ENCODE results near the gene LAMB3.
A peak's percentile ranks its signal among the peaks of the same experiment; 100 is the strongest.

Gene LAMB3

GRCh38 chr1:209618291-209618690 is 33.9 kb downstream of the LAMB3 start:
- ChIA-PET CTCF (interaction anchor here (0.8 to 1.2 kb wide), 3 partner anchors 9 to 147 kb away, joined by 3 to 5 read pairs (median 4); no protein-coding TSS in a partner anchor), POLR2A (no interaction called here)
- Histone ChIP-seq H3K4me1 (ENCODE audit: control insufficient read depth, insufficient read depth, low read length) (no peaks in the 10 kb centered on the region), H3K4me3 (ENCODE audit: low read depth, low read length) (no peak overlapping the region), H3K27ac (ENCODE audit: extremely low read depth, low read depth, low read length) (no peak overlapping the region), H3K36me3 (ENCODE audit: control insufficient read depth in 2 of 2, insufficient read depth in 1 of 2, low read length in 2 of 2) (no peaks in the 10 kb centered on the region), H3K9me3 (ENCODE audit: control insufficient read depth, insufficient read depth, low read depth, low read length) (no peaks in the 10 kb centered on the region)
- TF ChIP-seq ZBTB10 (tag by site-specific recombination; IDR thresholded peaks at IDR 0.05) (no peak), ZNF366 (tag by site-specific recombination; conservative IDR thresholded peaks at IDR 0.05) (no peak), ZNF37A (tag by site-specific recombination; IDR thresholded peaks at IDR 0.05) (no peak), INSM2 (tag by site-specific recombination; IDR thresholded peaks at IDR 0.05) (no peak), ZNF580 (tag by site-specific recombination; IDR thresholded peaks at IDR 0.05) (no peak), ZNF513 (tag by site-specific recombination; IDR thresholded peaks at IDR 0.05) (no peak), ZNF23 (tag by site-specific recombination; IDR thresholded peaks at IDR 0.05; ENCODE audit: borderline replicate concordance) (no peak), ZNF19 (tag by site-specific recombination; IDR thresholded peaks at IDR 0.05; ENCODE audit: low read depth) (no peak), ZNF148 (tag by site-specific recombination; IDR thresholded peaks at IDR 0.05; ENCODE audit: borderline replicate concordance) (no peak)

GRCh38 chr1:209617755-209618154 is 34.5 kb downstream of the LAMB3 start:
- Histone ChIP-seq H3K27ac (ENCODE audit: extremely low read depth, low read depth, low read length) (no peak overlapping the region), H3K9me3 (ENCODE audit: control insufficient read depth, insufficient read depth, low read depth, low read length) (no peaks in the 10 kb centered on the region), H3K4me3 (ENCODE audit: low read depth, low read length) (no peak overlapping the region), H3K4me1 (ENCODE audit: control insufficient read depth, insufficient read depth, low read length) (no peaks in the 10 kb centered on the region), H3K36me3 (ENCODE audit: control insufficient read depth in 2 of 2, insufficient read depth in 1 of 2, low read length in 2 of 2) (no peaks in the 10 kb centered on the region)
- TF ChIP-seq ZIC2 (tag by site-specific recombination; IDR thresholded peaks at IDR 0.05) (peak; percentile 75), ZBTB1 (tag by site-specific recombination; IDR thresholded peaks at IDR 0.05) (no peak), OSR2 (tag by site-specific recombination; IDR thresholded peaks at IDR 0.05) (no peak)
- POLR2A ChIA-PET = no interaction called here
- CTCF ChIA-PET = interaction anchor here (0.8 to 1.2 kb wide), 2 partner anchors 10 to 148 kb away, joined by 3 to 5 read pairs; no protein-coding TSS in a partner anchor

All from HEK293 (cell line).